Choroid plexus epithelial cell (primary cell): Measurements from ENCODE around the gene INPP5A.

Source experiments
- DNase-seq: peaks from one replicate; pipeline ENCODE4 v3.0.0-alpha.2; 2010; ENCODE audit warnings: low read depth
- H3K4me3 ChIP-seq: 2 replicates; pipeline ENCODE4 v1.5.1; 2011; ENCODE audit warnings: low read depth, mild to moderate bottlenecking, control low read depth, low read length, moderate library complexity
- TF ChIP-seq, protein P1 (sequence below): conservative IDR thresholded peaks from 2 replicates; pipeline ENCODE4 v1.5.1; 2011; ENCODE audit warnings: low read depth, mild to moderate bottlenecking, control low read depth, inconsistent platforms, low read length, moderate library complexity

Gene INPP5A

DNA sequence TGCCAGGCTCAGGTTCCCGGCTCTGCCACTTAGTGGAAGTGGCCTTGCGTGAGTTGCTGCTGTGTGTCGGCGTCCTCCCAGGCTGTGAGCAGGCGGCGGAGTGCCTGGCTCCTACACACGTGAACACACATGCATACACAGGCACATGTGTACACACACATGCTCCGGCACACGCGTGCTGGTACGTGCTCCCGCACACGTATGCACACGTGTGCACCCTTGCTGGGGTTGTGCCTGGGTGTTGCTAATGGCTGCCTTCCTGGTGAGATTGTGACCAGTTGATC lies 107.6 kb downstream of the INPP5A start:
- no peak for DNase-seq
- no peak overlapping the region for H3K4me3 ChIP-seq
- TF ChIP-seq, protein P1, sequence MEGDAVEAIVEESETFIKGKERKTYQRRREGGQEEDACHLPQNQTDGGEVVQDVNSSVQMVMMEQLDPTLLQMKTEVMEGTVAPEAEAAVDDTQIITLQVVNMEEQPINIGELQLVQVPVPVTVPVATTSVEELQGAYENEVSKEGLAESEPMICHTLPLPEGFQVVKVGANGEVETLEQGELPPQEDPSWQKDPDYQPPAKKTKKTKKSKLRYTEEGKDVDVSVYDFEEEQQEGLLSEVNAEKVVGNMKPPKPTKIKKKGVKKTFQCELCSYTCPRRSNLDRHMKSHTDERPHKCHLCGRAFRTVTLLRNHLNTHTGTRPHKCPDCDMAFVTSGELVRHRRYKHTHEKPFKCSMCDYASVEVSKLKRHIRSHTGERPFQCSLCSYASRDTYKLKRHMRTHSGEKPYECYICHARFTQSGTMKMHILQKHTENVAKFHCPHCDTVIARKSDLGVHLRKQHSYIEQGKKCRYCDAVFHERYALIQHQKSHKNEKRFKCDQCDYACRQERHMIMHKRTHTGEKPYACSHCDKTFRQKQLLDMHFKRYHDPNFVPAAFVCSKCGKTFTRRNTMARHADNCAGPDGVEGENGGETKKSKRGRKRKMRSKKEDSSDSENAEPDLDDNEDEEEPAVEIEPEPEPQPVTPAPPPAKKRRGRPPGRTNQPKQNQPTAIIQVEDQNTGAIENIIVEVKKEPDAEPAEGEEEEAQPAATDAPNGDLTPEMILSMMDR = no peak

DNA sequence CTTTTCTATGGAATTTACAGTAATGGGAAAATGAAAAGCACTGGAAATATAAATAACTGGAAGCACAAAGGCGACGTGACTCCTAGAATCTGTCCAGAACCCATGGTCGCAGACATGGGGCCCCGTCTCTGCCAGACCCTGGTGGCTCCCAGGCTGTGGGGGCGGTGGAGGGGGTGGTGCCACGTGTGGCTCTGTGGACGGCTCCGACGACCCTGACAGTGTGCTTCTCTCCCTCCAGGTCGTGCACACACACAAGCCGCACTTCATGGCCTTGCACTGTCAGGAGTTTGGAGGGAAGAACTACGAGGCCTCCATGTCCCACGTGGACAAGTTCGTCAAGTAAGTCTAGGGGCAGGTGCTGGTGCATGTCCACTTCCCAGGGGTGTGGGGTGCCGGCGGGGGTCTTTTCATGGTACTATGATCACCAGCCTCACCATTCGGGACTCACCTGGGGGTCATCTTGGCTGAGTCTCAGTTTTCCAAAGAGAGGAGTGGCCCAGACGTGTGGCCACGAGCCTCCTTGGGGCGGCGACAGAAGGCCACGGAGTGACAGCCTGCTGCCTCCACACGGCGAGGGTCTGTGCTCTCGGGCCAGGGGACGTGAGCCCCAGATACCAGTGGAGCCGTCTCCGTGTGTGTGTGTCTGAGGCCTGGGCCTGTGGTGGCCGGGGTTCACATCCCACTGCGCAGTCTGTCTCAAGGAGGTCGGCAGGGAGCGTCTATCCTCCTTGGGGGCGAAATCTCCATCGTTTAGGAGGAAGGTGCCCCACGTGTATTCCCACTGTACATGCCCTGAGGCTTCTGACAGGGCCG lies 108.2 kb downstream of the INPP5A start:
- H3K4me3 ChIP-seq = no peak overlapping the region
- DNase-seq = no peak
- TF ChIP-seq, protein P1 = no peak

DNA sequence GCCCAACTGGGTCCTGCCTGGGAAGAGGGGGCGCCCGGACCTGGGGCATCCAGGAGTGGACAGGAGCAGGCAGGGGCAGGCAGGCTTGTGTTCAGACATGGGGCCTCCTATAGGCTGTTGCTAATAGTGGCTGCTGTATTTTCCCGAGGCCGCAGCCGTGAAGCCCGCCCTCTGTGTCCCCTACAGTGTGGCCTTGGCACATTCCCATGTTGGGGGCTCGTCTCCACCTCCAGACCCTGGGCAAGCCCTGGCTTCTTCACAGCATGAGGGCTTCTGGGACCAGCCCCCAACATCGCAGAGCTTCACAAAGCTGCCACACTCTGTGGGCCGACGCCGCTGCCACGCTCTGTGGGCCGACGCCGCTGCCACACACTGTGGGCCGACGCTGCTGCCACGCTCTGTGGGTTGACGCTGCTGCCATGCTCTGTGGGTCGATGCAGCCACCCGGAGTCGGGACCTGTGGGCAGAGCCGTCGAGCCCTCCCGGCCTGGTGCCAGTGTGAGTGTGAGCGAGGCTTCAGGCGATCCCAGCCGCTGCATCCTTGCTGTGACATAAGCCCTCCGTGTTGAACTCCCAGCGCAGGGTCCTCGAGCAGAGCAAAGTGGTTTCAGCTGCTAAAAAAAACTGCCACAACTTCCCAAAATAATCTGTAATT lies 109.0 kb downstream of the INPP5A start:
- DNase-seq = no peak
- H3K4me3 ChIP-seq = no peak overlapping the region
- TF ChIP-seq, protein P1 = no peak

DNA sequence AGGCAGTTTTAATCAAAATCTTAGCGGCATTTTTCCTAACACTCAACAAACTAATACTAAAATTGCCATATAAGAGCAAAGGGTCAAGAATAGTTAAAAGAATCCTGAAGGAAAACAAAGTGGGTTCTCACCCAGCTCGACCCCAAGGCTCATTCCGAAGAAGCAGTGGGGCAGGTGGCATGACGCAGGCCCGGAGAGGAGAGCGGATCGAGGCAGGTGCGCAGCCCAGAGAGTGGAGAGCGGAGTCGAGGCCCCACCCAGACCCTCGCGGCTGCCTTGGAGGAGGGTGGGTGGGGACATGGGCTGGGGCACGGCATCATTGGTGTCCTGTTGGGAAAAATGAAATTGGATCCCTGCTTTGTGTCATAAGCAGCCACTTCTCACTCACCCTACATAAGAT lies 109.8 kb downstream of the INPP5A start:
- TF ChIP-seq, protein P1 = no peak
- H3K4me3 ChIP-seq = no peak overlapping the region
- no peak for DNase-seq

DNA sequence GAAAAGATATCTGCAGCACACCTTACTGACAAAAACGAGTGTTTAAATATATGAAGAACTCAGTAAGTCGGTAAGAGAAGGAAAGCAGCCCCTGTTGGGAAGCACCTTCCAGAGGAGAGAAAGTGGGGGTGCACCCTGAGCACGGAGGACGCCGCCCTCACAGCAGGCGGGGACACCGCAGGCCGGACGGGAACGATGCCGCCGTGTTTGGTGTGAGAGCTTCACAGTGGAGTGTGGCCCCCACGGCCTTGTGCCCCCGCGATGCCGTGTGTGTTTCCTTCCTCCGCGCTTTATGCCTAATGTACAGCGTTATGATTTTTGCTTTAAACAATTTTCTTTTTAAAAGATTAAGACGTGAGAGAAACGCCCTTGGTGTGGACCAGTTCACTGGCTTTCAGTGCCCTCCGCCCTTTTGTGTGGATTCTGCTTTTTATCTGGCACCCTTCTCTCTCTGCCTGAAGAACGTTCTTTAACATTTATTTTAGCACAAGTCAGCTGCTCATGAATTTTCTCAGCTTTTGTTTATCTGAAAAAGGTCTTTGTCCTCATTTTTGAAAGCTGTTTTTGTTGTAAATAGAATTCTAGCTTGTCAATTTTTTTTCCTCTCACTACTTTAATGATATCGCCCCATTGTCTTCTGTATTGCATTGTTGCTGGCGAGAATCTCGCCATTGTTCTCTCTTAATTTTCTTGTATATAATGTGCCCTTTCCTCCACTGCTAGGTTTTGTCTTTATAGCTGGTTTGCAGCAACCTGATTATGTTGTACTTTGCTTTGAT lies 110.7 kb downstream of the INPP5A start:
- TF ChIP-seq, protein P1 = no peak
- H3K4me3 ChIP-seq = no peak overlapping the region
- no peak for DNase-seq

DNA sequence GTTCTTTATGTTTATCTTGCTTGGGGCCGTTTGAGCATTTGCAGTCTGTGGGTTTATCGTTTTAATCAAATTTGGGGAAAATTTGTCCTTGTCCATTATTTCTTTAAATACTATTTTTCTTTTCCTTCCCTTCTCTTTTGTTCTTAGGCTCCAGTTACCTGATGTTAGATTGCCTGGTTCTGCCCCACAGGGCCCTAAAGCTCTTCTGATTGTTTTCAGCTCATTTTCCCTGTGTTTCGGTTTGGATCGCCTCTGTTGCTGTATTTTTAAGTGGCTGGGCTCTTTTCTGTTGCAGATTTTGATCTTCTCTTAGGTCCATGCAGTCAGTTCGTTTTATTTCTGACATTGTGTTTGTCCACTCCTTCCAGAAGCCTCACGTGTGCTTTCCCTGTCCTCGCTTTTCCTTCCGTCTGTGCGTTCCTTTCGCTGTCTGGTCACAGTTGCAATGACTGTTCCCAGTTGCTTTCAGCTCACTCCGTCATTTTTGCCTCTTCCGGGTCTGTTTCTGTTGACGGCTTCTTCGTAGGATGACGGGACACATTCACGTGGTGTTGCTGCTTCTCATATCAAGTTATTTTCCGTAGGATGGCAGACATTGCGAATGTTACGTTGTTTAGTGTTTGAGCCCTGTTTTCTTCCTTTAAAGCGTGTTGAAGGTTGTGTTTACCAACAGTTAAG lies 111.4 kb downstream of the INPP5A start:
- H3K4me3 ChIP-seq = no peak overlapping the region
- TF ChIP-seq, protein P1 = no peak
- DNase-seq = no peak
